GM12878 (cell line): ENCODE results near the gene CHCHD3. TPM values are rescaled to one million over a fixed set of nuclear protein-coding genes. Genes with fewer than 3 reads are reported as not detected.

Source experiments
- ATAC-seq: fragments of 200-7000 bp; cut with Tn5 transposase; 3 replicates; pipeline ENCODE4 v1.9.1; 2020; ENCODE audit warnings: mild to moderate bottlenecking, moderate library complexity
- BruUV-seq: library from RNA; stranded (reverse); fragments of 400-500 nt; replicated peaks from 2 replicates; lab custom pipeline; 2021; lab: Mats Ljungman, UMichigan
- CTCF ChIA-PET: fragments of 300-600 bp; sonication (Branson Sonifier 250); formaldehyde crosslinking; extraction: SDS; loops from one replicate; lab custom pipeline; 2021; ENCODE audit warnings: inconsistent platforms; lab: Yijun Ruan, JAX
- POLR2A ChIA-PET: fragments of 350-600 bp; formaldehyde crosslinking; extraction: SDS; loops from one replicate; lab custom pipeline; 2021; ENCODE audit warnings: inconsistent platforms; lab: Charles Lee
- RAD21 ChIA-PET: fragments of 300-600 bp; sonication (Branson Sonifier 250); formaldehyde crosslinking; loops from one replicate; lab custom pipeline; 2023; ENCODE audit warnings: antibody characterized with exemption; ENCODE audit not compliant: unreplicated experiment; lab: Charles Lee
- SMC1A ChIA-PET: fragments of 300-600 bp; sonication (Branson Sonifier 250); formaldehyde crosslinking; loops from one replicate; lab custom pipeline; 2023; ENCODE audit not compliant: unreplicated experiment, uncharacterized antibody; lab: Charles Lee
- DNase-seq: peaks from one replicate; pipeline ENCODE4 v3.0.0-alpha.2; 2011; ENCODE audit warnings: low read depth, low spot score
- FAIRE-seq: peaks from 3 replicates; lab custom pipeline; 2011; peaks lifted over from hg19 to GRCh38; lab: Jason Lieb, UNC
- H2AFZ ChIP-seq: 2 replicates; pipeline ENCODE4 v1.6.0; 2011; ENCODE audit warnings: low read depth, low read length, control low read depth; ENCODE audit not compliant: control insufficient read depth
- H3K27ac ChIP-seq: 2 replicates; pipeline ENCODE4 v1.5.1; 2011; ENCODE audit warnings: control low read depth; ENCODE audit not compliant: control insufficient read depth, insufficient read depth
- H3K27me3 ChIP-seq, 2 experiments: replicated peaks in 1 of 2; 2 replicates each; pipeline versions ENCODE4 v1.6.0 to v1.6.1; 2011; ENCODE audit warnings: low read length in 1 of 2; ENCODE audit not compliant: control insufficient read depth in 2 of 2, insufficient read depth in 2 of 2
- H3K36me3 ChIP-seq, 2 experiments: 2 replicates each; pipeline ENCODE4 v1.5.1; 2011; ENCODE audit warnings: low read length in 1 of 2; ENCODE audit not compliant: control insufficient read depth in 2 of 2, insufficient read depth in 2 of 2
- H3K4me1 ChIP-seq: 2 replicates; pipeline ENCODE4 v1.6.1; 2011; ENCODE audit warnings: mild to moderate bottlenecking, low read length, moderate library complexity, mixed read lengths; ENCODE audit not compliant: control insufficient read depth, insufficient read depth
- H3K4me2 ChIP-seq: 2 replicates; pipeline ENCODE4 v1.6.0; 2011; ENCODE audit warnings: control low read depth; ENCODE audit not compliant: control insufficient read depth, insufficient read depth
- H3K4me3 ChIP-seq: fragments of 200-600 bp; sonication (generic); 2 replicates; pipeline ENCODE4 v1.5.1; 2016
- H3K79me2 ChIP-seq: 2 replicates; pipeline ENCODE4 v1.6.0; 2011; ENCODE audit warnings: low read length; ENCODE audit not compliant: control insufficient read depth, insufficient read depth
- H3K9ac ChIP-seq: 2 replicates; pipeline ENCODE4 v1.8.0; 2011; ENCODE audit warnings: low read length, control low read depth, mixed read lengths; ENCODE audit not compliant: control insufficient read depth, insufficient read depth
- H3K9me3 ChIP-seq: replicated peaks from 3 replicates; pipeline ENCODE4 v1.5.1; 2011; ENCODE audit warnings: mild to moderate bottlenecking, low read length; ENCODE audit not compliant: control insufficient read depth, insufficient read depth
- H4K20me1 ChIP-seq: 2 replicates; pipeline ENCODE4 v1.6.0; 2011; ENCODE audit not compliant: control insufficient read depth, insufficient read depth
- BRCA1 ChIP-seq: IDR thresholded peaks from 2 replicates; pipeline ENCODE4 v1.6.1; 2011; ENCODE audit warnings: low read depth, low read length, improper control_type of control experiment
- CREM ChIP-seq: IDR thresholded peaks from 2 replicates; pipeline ENCODE4 v1.6.1; 2014; ENCODE audit warnings: antibody characterized with exemption, low read depth
- EGR1 ChIP-seq, 2 experiments: IDR thresholded peaks; 1 replicate in 1 of 2; 2 replicates in 1 of 2; pipeline ENCODE4 v1.6.1; 2011 to 2012; ENCODE audit warnings: low read depth in 2 of 2, low read length in 2 of 2, borderline replicate concordance in 1 of 2, mild to moderate bottlenecking in 1 of 2, moderate library complexity in 1 of 2
- JUND ChIP-seq: IDR thresholded peaks from 2 replicates; pipeline ENCODE4 v1.6.1; 2012; ENCODE audit warnings: low read depth, mild to moderate bottlenecking, low read length, improper control_type of control experiment, moderate library complexity
- NR2C1 ChIP-seq: fragments of 450-650 bp; IDR thresholded peaks from 2 replicates; pipeline ENCODE4 v1.6.1; 2017; ENCODE audit warnings: antibody characterized with exemption, mild to moderate bottlenecking, moderate library complexity
- POLR2A ChIP-seq: IDR thresholded peaks from 2 replicates; pipeline ENCODE4 v1.6.1; 2011; ENCODE audit warnings: low read depth, mild to moderate bottlenecking, low read length
- SIN3A ChIP-seq: IDR thresholded peaks from 2 replicates; pipeline ENCODE4 v1.6.1; 2012; ENCODE audit warnings: low read depth, low read length, improper control_type of control experiment
- SMARCA5 ChIP-seq: fragments of 450-650 bp; IDR thresholded peaks from 2 replicates; pipeline ENCODE4 v1.6.1; 2017; ENCODE audit warnings: mild to moderate bottlenecking
- ZBTB4 ChIP-seq: fragments of 450-650 bp; formaldehyde crosslinking; IDR thresholded peaks from 2 replicates; pipeline ENCODE4 v1.4.0; 2022; ENCODE audit warnings: mild to moderate bottlenecking, moderate library complexity
- WGBS: methylation state at CpG from one replicate; pipeline ENCODE4 v1.1.6; 2016; ENCODE audit warnings: low lambda C conversion rate; ENCODE audit not compliant: insufficient replicate concordance, insufficient coverage; ENCODE audit errors: missing lambda C conversion rate; 5-methylcytosine and 5-hydroxymethylcytosine counted together
- in situ Hi-C: fragments of 300-500 bp; cut with MboI; formaldehyde crosslinking; loops from 9 replicates; pipeline ENCODE4 v1.14.3; 2018; ENCODE audit warnings: mixed read lengths
- intact Hi-C: fragments of 100-400 bp; cut with micrococcal nuclease; formaldehyde crosslinking; loops from one replicate; pipeline ENCODE4 v1.14.2; 2022; ENCODE audit not compliant: unreplicated experiment
- polyA plus RNA-seq, 11 experiments: library from polyadenylated mRNA; depleted of rRNA in 4 of 11; unstranded in 6 of 11; stranded (reverse) in 5 of 11; fragments of >200 nt; fragmentation: Nextera tagmentation in 4 of 11; fragmentation: Illumina TruSeq in 1 of 11; extraction: Ambion mirVana in 4 of 11; extraction: Trizol in 1 of 11; gene quantifications; 1 replicate in 1 of 11; 2 replicates in 10 of 11; pipeline versions ENCODE4 v1.2.1 to v1.2.3, GENCODE V29; 2011 to 2016; ENCODE audit warnings: inconsistent platforms in 2 of 11, missing spikeins in 2 of 11, low read depth in 1 of 11
- total RNA-seq, 4 experiments: library from RNA; depleted of rRNA in 3 of 4; stranded (reverse); fragments of >200 nt in 3 of 4; fragmentation: Illumina TruSeq in 1 of 4; extraction: Trizol in 1 of 4; gene quantifications; 2 replicates each; pipeline versions ENCODE4 v1.2.1 to v1.2.3, GENCODE V29; 2013 to 2021

CHCHD3 gene
- total and polyA plus RNA-seq, 10 of the 15 experiments (the other 5 are each of a cell fraction or from before 2014, with no cell fraction given) = 38.3 to 178 (median 96.2) TPM

DNA sequence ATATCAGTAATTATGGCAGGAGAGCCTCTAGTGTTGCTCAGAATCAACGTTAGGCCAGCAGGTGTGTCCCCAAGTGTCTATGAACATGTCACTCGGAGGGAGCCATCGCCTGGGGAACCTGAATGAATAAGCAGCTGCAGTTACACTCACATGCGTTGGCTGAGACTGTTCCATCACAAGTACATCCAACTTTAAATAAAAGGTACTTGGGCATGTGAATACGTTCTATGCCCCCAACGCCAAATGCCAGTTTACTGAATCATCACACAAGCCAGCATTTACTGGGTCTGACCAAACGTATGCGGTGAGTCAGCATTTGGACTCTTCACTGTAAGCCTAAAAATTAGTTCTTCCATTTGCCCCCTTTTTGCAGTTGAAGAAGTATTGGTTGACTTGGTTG, 298.1 kb downstream of the CHCHD3 start:
- no peak overlapping the region for H3K4me3 ChIP-seq
- SMC1A ChIA-PET = interaction anchor here (1.5 kb wide), 1 partner anchor 17 kb away, joined by 3 read pairs; no protein-coding TSS in a partner anchor
- DNase-seq = no peak
- H3K9ac ChIP-seq = no peak overlapping the region
- no TSS peak for BruUV-seq
- intact Hi-C loops = no loop called here
- no peaks in the 10 kb centered on the region for H3K9me3 ChIP-seq
- CTCF ChIA-PET = no interaction called here
- no peaks in the 10 kb centered on the region for H3K27me3 ChIP-seq
- no peaks in the 10 kb centered on the region for H4K20me1 ChIP-seq
- RAD21 ChIA-PET = no interaction called here
- TF ChIP-seq BRCA1 (no peak), POLR2A (no peak), NR2C1 (no peak), EGR1 (IDR thresholded peaks at IDR 0.05; ENCODE audit: borderline replicate concordance in 1 of 2, low read depth in 2 of 2, low read length in 2 of 2) (no peak), CREM (no peak), SMARCA5 (no peak), JUND (no peak), SIN3A (no peak), ZBTB4 (CRISPR knock-in tag) (no peak)
- H3K36me3 ChIP-seq = no peaks in the 10 kb centered on the region; a peak in 2 of 4 replicates
- no peak overlapping the region for H2AFZ ChIP-seq
- ATAC-seq = no peak
- no peaks in the 10 kb centered on the region for H3K4me1 ChIP-seq
- no peak overlapping the region for H3K27ac ChIP-seq
- H3K4me2 ChIP-seq = no peak overlapping the region
- no peak for FAIRE-seq
- in situ Hi-C loops = no loop called here
- POLR2A ChIA-PET = no interaction called here
- WGBS = 98% methylated on average over 8 of the region's 8 CpGs
- no peaks in the 10 kb centered on the region for H3K79me2 ChIP-seq
